Liver (tissue), 3 donors: ENCODE data around the gene ILK.

Source experiments
- EGR1 ChIP-seq, 2 donors: IDR thresholded peaks; 2 replicates each; pipeline ENCODE4 v1.6.1; 2016 to 2018; ENCODE audit warnings: antibody characterized with exemption in 2 of 2, low read depth in 2 of 2
- RAD21 ChIP-seq, 2 donors: IDR thresholded peaks; 2 replicates each; pipeline ENCODE4 v1.6.1; 2016; ENCODE audit warnings: antibody characterized with exemption in 2 of 2, mild to moderate bottlenecking in 2 of 2
- TF ChIP-seq, protein P1 (sequence below): fragments of 150-350 bp; IDR thresholded peaks from 2 replicates; pipeline ENCODE4 v1.5.1; 2017; ENCODE audit warnings: improper control_type of control experiment, low read depth, low read length; ENCODE audit not compliant: missing input control
- donor health status: healthy.
- donor health status: healthy.

DNA sequence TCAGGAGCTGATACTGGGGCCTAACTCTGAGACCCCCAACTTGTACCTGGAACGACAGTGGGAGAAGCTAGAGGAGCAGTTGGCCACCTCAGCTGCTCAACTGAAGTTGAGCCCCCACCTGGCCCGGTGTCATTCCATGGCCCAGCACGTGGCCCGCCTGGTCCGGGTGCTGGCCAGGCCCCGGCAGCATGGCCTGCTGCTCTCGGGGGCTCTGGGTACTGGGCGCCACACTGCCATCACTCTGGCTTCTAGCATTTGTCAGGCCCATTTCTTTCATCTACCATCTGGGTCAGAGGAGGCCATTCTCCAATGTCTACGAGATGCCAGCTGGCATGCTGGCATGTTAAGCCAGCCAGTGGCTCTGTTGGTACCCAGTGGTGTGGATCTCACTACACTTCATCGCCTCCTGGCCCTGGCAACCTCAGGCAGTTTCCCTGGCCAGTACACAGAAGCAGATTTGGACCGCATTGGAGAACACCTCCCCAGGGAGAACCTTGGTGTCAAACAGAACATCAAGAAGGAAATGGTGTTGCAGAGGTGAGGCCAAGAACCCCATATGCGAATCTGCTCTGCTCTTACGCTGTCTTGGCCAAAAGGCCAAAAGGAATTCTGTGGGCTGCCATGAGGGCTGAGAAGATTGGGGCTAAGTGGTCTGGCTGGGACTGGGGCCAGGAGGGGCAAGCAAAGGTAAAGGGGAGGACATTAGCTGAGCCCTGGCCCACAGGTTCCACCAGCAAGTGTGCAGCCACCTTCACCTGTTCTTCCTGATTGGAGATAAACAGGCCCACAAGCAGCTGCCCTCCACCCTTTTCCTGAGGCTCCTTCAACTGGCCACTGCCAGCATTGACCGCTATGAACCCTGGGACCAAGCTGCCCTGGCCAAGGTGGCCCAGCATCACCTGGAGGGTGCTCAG, 45.6 kb upstream of the ILK start:
- TF ChIP-seq RAD21 (IDR thresholded peaks at IDR 0.05) (no peak), EGR1 (IDR thresholded peaks at IDR 0.05; ENCODE audit: low read depth in 2 of 2) (no peak)
- TF ChIP-seq, protein P1, sequence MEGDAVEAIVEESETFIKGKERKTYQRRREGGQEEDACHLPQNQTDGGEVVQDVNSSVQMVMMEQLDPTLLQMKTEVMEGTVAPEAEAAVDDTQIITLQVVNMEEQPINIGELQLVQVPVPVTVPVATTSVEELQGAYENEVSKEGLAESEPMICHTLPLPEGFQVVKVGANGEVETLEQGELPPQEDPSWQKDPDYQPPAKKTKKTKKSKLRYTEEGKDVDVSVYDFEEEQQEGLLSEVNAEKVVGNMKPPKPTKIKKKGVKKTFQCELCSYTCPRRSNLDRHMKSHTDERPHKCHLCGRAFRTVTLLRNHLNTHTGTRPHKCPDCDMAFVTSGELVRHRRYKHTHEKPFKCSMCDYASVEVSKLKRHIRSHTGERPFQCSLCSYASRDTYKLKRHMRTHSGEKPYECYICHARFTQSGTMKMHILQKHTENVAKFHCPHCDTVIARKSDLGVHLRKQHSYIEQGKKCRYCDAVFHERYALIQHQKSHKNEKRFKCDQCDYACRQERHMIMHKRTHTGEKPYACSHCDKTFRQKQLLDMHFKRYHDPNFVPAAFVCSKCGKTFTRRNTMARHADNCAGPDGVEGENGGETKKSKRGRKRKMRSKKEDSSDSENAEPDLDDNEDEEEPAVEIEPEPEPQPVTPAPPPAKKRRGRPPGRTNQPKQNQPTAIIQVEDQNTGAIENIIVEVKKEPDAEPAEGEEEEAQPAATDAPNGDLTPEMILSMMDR: no peak
